Spleen (tissue), 7 donors: ENCODE measurements around the gene MAMDC2.

Experiments
- CTCF ChIP-seq, 11 experiments: fragments of 200-600 bp in 7 of 11; fragments of 450-650 bp in 4 of 11; sonication (generic) in 4 of 11; IDR thresholded peaks in 8 of 11; conservative IDR thresholded peaks in 3 of 11; 1 replicate in 7 of 11; 2 replicates in 4 of 11; pipeline versions ENCODE4 v1.4.0 to v1.8.0; 2016 to 2021; ENCODE audit warnings: antibody characterized with exemption in 11 of 11, inconsistent platforms in 4 of 11, mild to moderate bottlenecking in 1 of 11
- POLR2AphosphoS5 ChIP-seq, 3 donors: sonication (generic); formaldehyde crosslinking; IDR thresholded peaks; one replicate each; pipeline ENCODE4 v1.5.1; 2017; ENCODE audit warnings: antibody characterized with exemption in 3 of 3
- donor health status: DM: no; HTN: no; CAD: no; lungs with moderate emphysema.
- donor health status: DM: no; HTN: no; CAD: no.
- donor health status: DM: no; HTN: no; CAD: no.

- TF ChIP-seq CTCF (IDR thresholded peaks at IDR 0.05 in 8 of 11, conservative IDR thresholded peaks at IDR 0.05 in 3 of 11), result no peak
- no peak for TF ChIP-seq POLR2AphosphoS5 (IDR thresholded peaks at IDR 0.05)
Observed at GRCh38 chr9:70120834-70121510, 77.3 kb downstream of the MAMDC2 start.
